ENCODE results near the gene AP1M1.

GRCh38 chr19:16224293-16225045 lies 26.8 kb downstream of the AP1M1 start:
- TF ChIP-seq CTCF (IDR thresholded peaks at IDR 0.05) (no peak), POLR2A (IDR thresholded peaks at IDR 0.05) (no peak)
